GM03348 (cell line): ENCODE results near the gene PDE7B.
"Not testable (repeated sequence)": the region's sequence is repeated elsewhere in the genome, so short reads cannot be mapped to it uniquely, and the experiment has no call there.

Source experiments
- DNase-seq: peaks from one replicate; pipeline ENCODE4 v3.0.0; 2012; ENCODE audit warnings: low spot score

The PDE7B gene

DNA sequence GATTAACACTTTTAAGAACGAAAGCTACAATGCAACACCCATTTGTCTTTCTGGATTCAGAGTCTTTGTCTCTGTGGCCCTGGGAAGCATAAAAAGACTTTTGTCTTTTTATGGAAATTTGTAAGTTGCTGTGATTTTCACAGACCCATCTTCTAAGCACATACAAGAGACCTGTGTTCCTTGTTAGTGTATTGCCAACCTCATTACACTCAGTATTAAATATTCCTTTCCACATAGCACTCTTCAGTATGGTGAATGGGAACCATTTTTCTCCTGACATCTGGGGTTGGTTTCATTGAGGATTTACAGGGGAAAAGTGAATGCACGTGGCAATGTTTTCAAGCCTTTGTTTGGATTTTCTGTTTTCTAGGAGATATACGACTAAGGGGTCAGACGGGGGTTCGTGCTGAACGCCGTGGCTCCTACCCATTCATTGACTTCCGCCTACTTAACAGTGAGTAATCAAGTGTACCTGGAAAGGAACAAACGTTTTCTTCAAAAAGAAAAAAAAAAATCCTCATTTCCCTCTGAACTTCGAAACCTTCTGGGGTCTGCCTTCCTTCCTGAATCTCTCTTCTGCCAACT lies 257.0 kb downstream of the PDE7B start:
- DNase-seq, result no peak

DNA sequence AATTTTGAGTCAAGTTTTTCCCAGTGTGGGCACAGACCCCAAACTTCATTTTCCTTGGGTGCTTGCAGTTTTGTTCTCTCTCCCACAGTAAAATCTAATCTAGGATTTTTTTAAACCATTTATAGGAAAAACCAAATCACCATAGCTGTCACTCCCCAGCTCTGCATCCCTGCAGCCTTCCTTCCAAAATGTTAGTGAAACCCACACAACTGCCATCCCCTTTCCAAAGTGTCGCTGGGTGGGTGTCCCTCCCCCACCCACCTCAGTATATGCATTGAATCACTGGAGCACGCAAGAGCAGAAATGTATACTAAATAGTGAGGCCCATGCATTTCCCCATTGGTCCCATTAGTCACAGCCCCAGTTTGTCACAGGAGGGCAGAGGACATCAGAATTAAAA lies 260.3 kb downstream of the PDE7B start:
- DNase-seq, result no peak

DNA sequence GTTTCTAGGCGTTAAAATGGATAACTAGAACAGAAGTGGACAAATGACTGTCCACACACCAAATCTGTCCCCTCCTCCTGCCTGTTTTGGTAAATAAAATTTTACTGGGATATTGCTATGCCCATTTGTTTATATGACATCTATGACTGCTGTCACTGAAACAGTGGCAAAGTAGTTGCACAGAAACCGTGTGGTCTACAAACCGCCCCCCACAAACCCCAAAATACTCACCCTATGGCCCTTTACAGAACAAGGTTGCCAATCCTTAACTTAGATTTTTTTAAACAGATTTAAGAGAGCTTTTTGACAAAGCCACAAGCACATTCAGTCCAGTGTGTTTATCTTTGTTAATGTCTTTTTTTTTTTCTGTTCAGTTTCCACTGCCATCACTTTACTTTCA lies 260.8 kb downstream of the PDE7B start:
- no peak for DNase-seq

DNA sequence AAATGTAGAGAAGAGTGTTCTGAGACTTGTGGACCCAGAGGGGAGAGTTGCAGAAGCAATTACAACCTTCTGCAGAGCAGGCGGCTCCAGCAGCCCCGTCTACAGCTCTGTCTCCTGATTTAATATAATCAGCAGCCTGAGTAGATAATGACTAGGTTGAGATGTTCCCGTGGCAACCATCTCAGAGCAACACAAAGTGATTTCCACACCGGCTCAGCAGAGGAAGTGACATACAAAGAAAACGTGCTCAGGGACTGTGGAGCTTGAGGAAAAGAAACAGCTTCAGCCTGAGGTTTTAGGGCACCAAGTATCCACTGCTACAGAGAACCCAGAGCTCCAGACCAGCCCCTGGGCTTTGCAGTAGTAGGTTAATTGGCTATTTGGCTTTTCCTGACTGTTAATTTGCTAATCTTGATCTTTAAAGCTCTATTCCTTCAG lies 262.3 kb downstream of the PDE7B start:
- DNase-seq, result peak; percentile 47

DNA sequence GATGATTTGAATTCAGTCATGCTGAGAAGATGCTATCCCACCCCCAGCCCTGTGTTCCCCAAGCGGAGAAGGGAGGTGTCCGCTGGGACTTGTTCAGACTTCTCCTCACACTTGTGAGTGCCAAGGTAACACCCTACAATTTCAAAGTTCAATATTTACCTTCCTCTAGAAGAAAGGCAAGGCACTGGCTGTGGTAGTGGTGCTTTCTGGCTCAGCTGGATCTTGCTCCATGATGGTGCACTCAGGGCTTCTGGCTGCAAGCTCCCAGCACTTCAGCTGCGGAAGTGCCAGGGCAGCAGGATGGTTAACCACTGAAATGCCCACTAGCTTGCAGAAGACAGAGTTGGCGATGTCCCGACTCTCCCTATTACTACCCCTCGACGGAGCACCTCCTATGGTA lies 263.2 kb downstream of the PDE7B start:
- no peak for DNase-seq

DNA sequence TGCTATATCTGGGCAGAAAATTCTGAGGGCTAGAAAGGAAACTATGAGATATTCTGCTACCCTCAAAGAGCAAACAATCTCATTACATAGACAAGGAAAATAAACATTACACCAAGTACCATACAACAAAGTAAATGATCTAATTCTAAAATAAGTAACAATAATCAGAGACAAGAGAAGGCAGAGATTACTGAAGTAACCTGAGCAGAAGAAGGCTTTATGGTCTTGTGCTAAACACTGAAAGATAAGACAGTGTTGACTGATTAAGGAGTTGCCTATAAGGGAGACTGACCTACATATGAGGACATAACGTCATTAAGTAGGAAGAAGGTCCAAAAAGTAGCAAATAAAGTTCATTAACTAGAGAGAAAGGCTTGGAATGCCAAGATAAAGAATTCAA lies 264.4 kb downstream of the PDE7B start:
- no peak for DNase-seq

DNA sequence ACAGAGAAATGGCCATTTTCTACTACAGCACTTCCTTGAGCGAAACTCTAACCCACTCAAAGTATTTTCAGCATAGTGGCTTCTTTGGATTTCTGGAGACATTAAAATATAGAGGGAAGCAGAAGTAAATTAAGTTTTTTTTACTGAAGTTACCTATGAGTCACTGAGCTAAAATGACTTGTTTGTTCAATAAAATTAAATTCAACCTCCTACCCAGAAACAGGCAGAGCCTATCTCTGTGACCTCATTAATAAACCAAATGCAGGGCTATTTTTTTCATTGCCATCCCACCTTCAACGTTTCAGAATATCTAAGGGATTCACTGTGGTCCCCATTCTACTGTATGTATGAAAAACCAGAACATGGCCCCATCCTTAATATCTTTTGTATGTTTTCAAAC lies 265.6 kb downstream of the PDE7B start:
- DNase-seq, result no peak

DNA sequence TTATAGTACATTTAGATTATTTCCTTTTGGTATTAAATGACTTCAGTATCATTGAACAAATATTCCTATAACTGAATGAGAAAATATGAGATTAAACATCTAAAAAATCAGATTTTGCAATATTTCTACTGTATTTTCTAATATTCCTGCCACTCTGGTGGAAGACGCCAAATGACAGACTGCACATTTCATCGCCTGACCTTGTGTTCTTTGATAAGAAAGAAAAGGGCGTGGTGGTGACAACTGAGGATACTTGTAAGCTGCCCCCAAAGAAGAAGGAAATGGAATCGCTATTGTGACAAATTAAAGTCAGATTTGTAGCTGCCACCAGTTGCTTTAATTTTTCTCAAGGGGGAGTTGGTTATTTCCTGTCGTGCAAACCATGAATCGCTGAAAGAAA lies 267.3 kb downstream of the PDE7B start:
- DNase-seq, result no peak

DNA sequence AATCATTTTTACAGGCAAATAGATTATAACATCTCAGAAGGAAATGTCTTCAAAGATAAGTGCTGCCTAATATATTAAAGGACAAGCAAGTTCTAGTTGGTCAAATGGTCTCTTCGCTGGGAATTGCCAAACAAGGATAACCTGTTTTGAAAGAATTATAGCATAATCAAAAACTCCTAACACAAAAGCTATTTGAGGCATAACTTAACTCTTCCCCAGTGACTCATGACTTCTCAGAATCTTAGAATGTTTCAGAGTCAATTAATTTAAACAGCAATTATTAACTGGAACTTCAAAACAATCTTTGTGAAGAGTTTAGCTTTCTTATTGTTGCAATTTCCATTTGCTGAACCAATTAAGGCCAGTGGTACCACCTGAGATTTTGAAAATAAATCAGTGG lies 272.0 kb downstream of the PDE7B start:
- DNase-seq, result peak; percentile 40

DNA sequence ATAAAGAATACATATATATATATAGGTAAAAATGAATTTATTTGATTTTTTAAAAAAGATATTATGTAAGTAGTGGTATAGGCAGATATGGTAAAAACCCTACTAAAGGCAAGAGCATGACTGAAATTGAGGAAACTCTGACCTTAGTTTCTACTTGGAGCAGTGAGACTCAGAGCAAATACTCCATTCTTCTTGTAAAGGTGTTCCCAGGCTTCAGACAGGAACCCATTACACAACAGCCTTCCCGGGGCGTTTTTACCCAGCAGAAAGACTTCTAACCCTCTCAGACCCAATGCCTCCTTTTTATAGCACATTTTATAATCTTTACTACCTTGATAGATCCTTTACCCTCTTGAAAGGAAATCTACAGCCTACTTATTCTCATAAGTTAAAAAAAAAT lies 274.1 kb downstream of the PDE7B start:
- DNase-seq, result no peak

DNA sequence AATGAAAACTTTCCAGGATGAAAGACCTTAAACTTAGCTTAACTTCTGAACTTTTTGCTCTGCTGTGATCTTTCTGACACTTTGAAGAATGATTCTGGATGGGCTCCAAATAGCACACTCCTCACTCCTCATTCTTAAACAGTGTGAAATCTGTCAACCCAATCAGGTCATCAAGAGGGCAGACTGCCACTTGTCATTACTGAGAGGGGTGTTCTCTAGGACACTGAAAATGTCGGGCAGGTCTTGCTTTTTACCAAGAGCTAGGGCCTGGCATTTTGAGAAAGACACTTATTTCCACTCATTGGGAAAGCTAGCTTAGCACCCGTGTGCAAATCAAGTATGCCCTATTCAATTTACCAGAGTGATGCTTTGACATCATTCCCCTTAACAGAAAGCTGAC lies 276.4 kb downstream of the PDE7B start:
- no peak for DNase-seq

DNA sequence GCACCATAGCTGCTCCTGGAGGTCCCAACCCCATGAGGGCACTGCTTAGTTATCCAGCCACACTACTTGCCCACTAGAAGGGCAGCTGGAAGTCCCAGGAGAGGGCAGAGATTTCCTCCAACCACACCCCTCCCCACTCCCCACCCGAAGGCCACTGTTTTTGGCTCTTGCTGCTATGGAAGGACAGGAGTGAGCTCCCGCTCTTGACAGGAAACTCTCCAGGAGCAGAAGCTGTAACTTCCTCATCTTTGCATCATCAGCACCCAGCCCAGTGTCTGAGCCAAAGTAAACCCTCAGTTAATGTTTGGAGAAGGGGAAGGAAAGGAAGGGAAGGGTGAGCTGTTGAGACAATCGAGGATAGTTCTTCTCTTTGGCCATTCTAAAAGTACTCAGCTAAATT lies 277.9 kb downstream of the PDE7B start:
- DNase-seq, result no peak

DNA sequence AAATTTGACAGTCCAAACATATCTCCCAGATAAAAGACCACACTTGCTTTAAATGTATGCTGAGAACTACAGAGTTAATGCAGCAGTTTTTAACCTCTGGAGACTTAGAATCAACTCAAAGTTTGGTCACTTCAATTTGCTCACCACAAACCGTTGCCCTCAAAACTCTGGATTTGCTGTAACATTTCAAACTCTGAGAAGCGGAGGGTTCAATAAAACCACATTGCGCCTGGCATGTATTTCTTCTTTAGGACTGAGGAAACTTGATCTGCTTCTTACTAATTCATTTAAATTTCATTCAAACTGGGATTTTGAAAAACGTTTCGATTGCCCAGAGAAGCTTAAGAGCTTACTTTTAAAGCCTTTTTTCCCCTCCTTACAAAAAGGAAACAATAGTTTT lies 282.8 kb downstream of the PDE7B start:
- DNase-seq, result no peak

DNA sequence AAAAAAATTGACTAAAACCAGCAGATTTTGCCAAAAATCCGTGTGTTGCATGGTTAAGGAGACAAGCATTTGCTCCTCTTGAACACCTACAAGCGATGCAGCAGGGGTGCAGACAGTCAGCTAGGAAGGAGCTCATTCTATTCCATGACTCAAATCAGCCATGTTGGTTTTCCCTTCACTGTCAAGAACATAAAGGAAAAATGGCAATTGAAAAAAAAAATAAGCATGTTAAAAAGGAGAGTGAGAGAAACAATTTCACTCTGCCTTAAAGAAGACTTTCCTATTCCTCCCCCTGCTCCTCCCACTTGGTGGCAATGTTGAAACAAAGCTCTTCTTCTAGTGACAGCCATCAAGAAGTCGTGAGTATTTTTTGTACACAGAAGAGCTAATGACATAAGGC lies 283.2 kb downstream of the PDE7B start:
- no peak for DNase-seq

DNA sequence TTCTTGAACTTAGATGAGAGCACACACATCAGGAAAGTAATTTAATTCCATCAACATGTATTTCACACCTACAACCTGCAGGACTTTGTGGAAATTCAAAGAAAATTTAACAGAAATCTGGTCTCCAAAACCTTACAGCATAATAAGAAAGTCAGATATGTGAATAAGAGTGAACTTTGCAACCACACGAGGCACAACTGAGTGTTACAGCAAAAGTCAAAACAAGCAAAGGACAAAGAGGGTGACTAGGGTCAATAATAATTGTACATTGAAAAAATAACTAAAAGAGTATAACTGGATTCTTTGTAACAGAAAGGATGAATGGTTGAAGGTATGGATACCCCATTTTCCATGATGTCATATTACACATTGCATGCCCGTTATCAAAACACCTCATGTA lies 284.8 kb downstream of the PDE7B start:
- DNase-seq, result no peak

DNA sequence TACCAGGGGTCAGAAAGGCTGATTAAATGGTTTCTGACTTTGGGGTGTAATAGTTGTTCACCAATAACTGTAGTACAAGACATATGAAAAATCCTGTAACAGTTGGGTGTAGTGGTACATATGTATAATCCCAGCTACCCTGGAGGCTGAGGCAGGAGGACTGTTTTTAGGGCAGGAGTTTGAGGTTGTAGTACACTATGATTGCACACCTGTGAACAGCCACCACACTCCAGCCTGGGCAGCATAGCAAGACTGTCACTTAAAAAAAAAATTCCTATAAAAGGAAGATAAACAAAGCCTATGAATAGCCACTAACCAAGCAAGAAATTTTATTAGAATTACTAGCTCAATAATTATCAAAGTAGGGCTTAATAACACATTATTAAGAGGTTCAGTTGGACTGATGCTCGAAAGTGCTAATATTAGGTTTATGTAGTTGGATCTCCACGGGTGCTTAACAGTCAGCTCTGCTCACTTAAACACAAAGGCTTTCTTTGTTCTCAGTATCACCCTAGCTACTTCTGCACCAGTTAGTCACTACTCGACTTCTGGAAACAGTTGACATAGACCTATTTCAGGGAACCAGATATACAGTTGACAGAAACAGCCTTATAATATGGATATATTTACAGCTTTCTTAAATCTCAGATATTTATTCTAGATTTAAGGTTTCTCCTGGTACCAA lies 285.6 kb downstream of the PDE7B start:
- no peak for DNase-seq

DNA sequence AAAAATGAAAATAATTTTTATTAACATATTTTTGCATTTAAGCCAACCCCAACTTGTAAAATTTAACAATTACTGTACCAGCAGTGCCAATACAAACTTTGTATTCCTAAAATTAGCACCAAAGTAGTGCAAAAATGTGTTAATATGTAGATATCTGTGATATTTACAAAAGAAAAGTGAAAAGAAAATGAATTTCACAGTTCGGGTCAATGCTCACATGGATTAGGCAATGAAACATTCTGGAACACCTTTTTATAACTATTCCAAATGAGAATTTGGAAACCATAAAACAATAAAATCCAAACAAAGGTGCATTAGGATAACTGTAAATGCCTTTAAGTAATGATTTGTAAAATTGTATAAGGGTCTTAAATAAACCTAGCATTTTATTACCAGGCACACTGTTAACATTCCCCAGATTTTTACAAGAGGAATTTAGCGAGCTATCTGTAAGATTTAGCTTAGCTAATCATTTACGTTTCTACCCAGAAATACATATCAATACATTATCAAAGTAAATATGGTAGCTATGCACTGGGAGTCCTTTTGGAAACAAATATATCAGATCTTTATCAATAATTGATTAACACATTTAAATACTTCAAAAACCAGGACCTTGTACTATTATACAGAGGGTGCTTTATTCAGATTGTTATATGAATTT lies 286.4 kb downstream of the PDE7B start:
- DNase-seq, result no peak

DNA sequence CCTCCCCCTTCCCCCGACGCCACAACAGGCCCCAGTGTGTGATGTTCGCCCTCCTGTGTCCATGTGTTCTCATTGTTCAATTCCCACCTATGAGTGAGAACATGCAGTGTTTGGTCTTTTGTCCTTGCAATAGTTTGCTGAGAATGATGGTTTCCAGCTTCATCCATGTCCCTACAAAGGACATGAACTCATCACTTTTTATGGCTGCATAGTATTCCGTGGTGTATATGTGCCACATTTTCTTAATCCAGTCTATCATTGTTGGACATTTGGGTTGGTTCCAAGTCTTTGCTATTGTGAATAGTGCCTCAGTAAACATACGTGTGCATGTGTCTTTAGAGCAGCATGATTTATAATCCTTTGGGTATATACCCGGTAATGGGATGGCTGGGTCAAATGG lies 287.6 kb downstream of the PDE7B start:
- not testable (repeated sequence) for DNase-seq

DNA sequence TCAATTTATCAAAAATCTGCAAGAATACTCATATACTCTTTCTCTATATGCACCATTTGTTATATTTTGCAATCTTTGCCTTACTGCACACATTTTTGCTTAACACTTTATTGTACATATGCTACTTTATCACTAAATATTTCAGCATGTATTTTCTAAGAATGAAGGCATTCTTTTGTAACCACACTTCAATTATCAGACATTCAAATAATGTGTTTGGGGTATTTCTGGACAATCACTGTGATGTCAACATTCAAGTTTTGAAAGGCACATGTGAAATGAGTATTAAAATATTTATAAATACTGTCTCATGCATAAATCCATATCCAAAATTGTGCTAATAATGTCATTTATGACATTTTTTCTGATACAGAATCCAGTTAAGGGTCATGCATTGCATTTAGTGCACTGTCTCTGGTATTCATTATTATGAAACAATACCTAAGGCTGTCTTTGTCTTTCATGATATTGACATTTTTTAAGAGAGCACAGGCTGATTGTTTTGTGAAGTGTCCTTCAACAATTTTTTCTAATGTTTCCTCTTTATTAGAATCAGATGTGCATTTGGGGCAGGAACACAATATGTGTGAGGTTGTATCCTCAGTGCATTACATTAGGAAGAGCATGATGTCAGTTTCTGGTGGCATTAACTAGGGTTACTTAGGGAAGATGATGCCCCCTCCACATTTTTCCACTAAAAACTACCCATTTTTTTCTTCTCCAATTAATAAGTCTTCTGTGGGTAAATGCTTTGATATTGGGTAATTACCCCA lies 292.9 kb downstream of the PDE7B start:
- DNase-seq, result no peak

DNA sequence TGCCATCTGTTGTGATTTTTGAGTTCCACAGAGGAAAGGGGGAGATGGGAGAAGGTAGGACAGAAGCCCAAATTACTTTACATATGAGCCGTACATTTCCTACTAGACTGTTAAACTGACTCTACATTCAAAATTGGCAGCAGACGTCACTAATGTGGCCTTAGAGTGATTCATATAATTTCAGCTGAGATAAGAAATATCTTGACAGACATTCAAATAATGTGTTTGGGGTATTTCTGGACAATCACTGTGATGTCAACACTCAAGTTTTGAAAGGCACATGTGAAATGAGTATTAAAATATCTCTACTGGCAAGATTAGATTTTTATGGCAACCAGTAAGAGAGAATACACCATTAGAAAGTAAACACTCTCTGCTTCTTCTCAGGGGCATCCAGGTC lies 294.6 kb downstream of the PDE7B start:
- no peak for DNase-seq

DNA sequence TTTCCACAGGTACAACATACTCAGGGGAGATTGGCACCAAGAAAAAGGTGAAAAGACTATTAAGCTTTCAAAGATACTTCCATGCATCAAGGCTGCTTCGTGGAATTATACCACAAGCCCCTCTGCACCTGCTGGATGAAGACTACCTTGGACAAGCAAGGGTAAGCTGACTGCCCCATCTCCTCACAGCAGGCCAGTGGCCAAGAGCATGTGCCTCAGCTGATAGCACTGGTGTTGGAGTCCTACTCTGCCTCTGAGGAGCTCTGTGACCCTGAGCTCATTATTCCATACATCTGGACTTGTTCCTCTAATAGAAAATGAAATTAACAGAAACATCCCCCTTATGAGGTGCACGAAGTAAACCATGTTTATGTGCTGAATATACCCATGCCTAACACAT lies 295.8 kb downstream of the PDE7B start:
- no peak for DNase-seq

DNA sequence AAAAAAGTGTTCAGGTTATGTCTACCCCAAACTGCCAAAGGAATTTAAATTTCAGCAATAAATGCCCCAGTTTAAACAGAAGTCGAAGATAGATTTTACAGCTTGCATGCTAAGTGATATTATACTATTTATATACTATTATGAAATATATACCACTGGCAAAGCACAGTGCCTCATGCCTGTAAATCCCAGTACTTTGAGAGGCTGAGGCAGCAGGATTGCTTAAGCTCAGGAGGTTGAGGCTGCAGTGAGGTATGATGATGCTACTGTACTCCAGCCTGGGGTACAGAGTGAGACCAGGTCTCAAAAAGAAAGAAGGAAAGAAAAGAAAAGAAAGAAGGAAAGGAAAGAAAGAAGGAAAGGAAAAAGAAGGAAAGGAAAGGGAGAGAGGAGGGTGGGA lies 296.6 kb downstream of the PDE7B start:
- DNase-seq, result no peak

DNA sequence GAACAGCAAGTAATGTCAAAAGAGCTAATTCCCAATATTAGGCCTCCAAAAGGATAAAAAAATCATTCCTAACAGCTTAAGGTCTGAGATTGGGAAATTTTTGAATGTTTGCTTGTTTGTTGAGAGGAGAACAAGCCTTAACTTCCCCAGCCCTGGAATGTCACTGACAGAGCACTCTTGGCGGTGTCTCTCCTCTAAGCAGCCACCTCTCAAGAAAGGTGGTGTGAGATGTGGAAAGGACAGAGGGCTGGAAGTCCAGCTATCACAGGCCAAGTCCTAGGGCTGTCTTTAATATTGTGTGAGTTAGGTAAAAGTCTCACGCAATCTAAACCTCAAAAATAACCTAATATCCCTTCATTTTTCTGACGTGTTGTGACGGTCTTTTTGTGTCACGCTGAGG lies 297.0 kb downstream of the PDE7B start:
- DNase-seq, result no peak
